Epithelial cell of proximal tubule (primary cell): ENCODE data around the gene CARMIL1. TPM values are rescaled to one million over a fixed set of nuclear protein-coding genes. Genes with fewer than 3 reads are reported as not detected.

ENCODE experiments used
- DNase-seq: peaks from one replicate; pipeline ENCODE4 v3.0.0-alpha.2; 2011; ENCODE audit warnings: low read depth
- H3K4me3 ChIP-seq: 2 replicates; pipeline ENCODE4 v1.5.1; 2011; ENCODE audit warnings: low read depth, mild to moderate bottlenecking, low read length
- total RNA-seq: library from RNA; depleted of rRNA; stranded (reverse); fragments of >200 nt; gene quantifications from 2 replicates; pipeline ENCODE4 v1.2.3, GENCODE V29; 2015
- TF ChIP-seq, protein P1 (sequence below): conservative IDR thresholded peaks from 2 replicates; pipeline ENCODE4 v1.5.1; 2012; ENCODE audit warnings: low read depth, mild to moderate bottlenecking, low read length

CARMIL1 gene
- total RNA-seq, 1 donor from 2014 or later: 27.7 TPM

DNA sequence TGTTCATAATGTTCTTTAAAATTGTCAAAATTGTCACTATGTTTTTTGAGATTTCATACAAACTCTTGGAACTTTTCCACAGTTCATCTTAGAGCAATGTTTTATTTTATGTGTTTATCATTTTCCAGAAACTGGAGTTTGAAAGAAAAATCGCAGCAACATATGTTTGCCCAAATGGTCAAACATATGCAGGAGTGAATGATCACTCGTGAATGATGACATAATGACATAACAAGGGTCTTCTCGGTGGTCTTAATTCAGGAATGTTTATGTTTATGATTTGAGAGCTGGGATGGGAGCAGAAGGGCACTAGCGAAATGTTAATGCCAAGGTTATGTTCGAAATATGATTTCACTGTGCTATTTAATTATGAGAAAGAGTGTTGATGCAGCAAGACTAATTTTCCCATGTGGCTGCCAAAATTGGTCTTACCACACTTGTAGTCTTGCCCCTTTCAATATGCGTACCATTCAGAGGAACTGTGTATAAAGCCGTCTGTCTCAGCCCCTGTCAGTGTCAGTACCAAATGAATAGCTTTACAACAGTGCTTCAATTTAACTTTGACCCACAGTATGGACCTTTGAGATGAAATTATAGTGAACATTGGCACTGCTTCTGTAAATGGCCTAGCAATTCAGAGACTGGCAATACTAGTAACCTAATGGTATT lies 152.3 kb downstream of the CARMIL1 start:
- no peak for DNase-seq
- TF ChIP-seq, protein P1, sequence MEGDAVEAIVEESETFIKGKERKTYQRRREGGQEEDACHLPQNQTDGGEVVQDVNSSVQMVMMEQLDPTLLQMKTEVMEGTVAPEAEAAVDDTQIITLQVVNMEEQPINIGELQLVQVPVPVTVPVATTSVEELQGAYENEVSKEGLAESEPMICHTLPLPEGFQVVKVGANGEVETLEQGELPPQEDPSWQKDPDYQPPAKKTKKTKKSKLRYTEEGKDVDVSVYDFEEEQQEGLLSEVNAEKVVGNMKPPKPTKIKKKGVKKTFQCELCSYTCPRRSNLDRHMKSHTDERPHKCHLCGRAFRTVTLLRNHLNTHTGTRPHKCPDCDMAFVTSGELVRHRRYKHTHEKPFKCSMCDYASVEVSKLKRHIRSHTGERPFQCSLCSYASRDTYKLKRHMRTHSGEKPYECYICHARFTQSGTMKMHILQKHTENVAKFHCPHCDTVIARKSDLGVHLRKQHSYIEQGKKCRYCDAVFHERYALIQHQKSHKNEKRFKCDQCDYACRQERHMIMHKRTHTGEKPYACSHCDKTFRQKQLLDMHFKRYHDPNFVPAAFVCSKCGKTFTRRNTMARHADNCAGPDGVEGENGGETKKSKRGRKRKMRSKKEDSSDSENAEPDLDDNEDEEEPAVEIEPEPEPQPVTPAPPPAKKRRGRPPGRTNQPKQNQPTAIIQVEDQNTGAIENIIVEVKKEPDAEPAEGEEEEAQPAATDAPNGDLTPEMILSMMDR: no peak

GRCh38 chr6:25431975-25432307 lies 152.8 kb downstream of the CARMIL1 start:
- no peak overlapping the region for H3K4me3 ChIP-seq
- DNase-seq: no peak
- TF ChIP-seq, protein P1: no peak

More for the DNA sequence above, 152.3 kb downstream of the CARMIL1 start:
- no peak overlapping the region for H3K4me3 ChIP-seq

GRCh38 chr6:25434921-25435320 lies 155.7 kb downstream of the CARMIL1 start:
- no peak for DNase-seq
- no peak overlapping the region for H3K4me3 ChIP-seq
- TF ChIP-seq, protein P1: no peak

GRCh38 chr6:25435416-25435985 lies 156.3 kb downstream of the CARMIL1 start:
- no peak for DNase-seq
- no peak overlapping the region for H3K4me3 ChIP-seq
- TF ChIP-seq, protein P1: no peak

GRCh38 chr6:25436760-25437159 lies 157.6 kb downstream of the CARMIL1 start:
- TF ChIP-seq, protein P1: no peak
- H3K4me3 ChIP-seq: no peak overlapping the region
- DNase-seq: no peak

DNA sequence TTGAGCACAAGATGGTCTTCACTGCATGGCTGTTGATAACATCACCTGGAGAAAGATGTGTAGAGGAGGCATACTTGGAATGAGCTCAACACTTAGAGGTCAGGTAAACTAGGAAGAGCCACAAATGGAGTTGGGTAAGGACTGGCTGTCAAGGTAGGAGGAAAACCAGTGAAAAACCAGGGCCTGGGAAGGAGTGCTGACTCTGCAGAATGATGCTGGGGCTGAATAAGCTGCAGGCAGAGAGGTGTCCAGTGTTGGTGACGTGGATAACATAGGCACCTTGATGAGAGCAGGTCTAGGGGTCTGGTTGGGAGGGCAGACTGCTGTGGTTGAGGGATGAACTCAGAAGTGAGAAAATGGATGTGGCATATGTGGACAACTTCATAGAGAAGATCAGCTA lies 160.2 kb downstream of the CARMIL1 start:
- H3K4me3 ChIP-seq: no peak overlapping the region
- DNase-seq: no peak
- TF ChIP-seq, protein P1: no peak
